ENCODE results near the gene ASIC4.

The ASIC4 gene

DNA sequence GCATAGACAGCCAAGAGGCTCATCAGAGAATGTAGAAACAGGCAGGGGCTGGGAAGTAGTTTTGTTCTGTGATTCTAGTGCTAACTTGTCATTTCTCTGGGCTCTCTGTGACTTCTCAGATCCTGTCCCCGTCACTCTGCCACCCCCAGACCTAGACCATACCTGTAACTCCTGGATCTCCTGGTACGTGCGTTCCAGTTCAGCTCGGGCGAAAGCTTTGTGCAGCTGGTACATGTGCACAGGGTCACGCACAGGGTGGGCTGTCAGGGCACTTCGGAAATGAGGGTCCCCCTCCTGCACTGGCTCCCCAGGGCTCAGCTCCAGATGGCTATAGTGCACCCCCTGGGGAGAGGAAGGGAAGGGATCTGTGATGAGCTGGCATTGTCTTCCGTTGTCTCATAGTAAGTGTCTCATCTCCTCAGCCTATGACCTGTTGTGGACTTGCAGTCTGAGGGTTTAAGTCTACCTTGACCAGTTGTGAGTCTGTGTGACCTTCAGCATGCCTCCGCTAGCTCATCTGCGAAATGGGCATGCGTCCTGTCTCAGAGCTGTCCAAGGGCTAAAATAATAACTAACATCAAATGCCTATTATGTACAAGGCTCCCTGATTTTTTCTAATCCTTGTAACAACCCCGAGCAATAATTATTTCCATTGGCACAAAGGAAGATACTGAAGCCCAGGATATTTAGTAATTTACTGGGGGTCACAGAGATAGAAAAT is 26.7 kb downstream of the ASIC4 start:
- DNase-seq (ENCODE audit: low read depth in 1 of 2, low spot score in 1 of 2): no peak
- TF ChIP-seq GABPA (IDR thresholded peaks at IDR 0.05; ENCODE audit: low read depth): no peak
- TF ChIP-seq, protein P1, sequence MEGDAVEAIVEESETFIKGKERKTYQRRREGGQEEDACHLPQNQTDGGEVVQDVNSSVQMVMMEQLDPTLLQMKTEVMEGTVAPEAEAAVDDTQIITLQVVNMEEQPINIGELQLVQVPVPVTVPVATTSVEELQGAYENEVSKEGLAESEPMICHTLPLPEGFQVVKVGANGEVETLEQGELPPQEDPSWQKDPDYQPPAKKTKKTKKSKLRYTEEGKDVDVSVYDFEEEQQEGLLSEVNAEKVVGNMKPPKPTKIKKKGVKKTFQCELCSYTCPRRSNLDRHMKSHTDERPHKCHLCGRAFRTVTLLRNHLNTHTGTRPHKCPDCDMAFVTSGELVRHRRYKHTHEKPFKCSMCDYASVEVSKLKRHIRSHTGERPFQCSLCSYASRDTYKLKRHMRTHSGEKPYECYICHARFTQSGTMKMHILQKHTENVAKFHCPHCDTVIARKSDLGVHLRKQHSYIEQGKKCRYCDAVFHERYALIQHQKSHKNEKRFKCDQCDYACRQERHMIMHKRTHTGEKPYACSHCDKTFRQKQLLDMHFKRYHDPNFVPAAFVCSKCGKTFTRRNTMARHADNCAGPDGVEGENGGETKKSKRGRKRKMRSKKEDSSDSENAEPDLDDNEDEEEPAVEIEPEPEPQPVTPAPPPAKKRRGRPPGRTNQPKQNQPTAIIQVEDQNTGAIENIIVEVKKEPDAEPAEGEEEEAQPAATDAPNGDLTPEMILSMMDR (IDR thresholded peaks at IDR 0.05; ENCODE audit: insufficient read depth, low read length): no peak
- TF ChIP-seq, protein P2, sequence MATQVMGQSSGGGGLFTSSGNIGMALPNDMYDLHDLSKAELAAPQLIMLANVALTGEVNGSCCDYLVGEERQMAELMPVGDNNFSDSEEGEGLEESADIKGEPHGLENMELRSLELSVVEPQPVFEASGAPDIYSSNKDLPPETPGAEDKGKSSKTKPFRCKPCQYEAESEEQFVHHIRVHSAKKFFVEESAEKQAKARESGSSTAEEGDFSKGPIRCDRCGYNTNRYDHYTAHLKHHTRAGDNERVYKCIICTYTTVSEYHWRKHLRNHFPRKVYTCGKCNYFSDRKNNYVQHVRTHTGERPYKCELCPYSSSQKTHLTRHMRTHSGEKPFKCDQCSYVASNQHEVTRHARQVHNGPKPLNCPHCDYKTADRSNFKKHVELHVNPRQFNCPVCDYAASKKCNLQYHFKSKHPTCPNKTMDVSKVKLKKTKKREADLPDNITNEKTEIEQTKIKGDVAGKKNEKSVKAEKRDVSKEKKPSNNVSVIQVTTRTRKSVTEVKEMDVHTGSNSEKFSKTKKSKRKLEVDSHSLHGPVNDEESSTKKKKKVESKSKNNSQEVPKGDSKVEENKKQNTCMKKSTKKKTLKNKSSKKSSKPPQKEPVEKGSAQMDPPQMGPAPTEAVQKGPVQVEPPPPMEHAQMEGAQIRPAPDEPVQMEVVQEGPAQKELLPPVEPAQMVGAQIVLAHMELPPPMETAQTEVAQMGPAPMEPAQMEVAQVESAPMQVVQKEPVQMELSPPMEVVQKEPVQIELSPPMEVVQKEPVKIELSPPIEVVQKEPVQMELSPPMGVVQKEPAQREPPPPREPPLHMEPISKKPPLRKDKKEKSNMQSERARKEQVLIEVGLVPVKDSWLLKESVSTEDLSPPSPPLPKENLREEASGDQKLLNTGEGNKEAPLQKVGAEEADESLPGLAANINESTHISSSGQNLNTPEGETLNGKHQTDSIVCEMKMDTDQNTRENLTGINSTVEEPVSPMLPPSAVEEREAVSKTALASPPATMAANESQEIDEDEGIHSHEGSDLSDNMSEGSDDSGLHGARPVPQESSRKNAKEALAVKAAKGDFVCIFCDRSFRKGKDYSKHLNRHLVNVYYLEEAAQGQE (IDR thresholded peaks at IDR 0.05; ENCODE audit: insufficient replicate concordance, low read depth): no peak
- no peak for TF ChIP-seq SPI1 (IDR thresholded peaks at IDR 0.05; ENCODE audit: borderline replicate concordance, low read depth)
- no peak for TF ChIP-seq POLR2AphosphoS5 (IDR thresholded peaks at IDR 0.05; ENCODE audit: low read depth)
- H3K27ac ChIP-seq (replicated peaks): no peak overlapping the region
- no peak overlapping the region for H3K4me3 ChIP-seq (replicated peaks; ENCODE audit: insufficient read depth, low read length)
- H3K27me3 ChIP-seq (ENCODE audit: insufficient read depth, poor library complexity, severe bottlenecking): peaks cover 39% of the 10 kb centered on the region

DNA sequence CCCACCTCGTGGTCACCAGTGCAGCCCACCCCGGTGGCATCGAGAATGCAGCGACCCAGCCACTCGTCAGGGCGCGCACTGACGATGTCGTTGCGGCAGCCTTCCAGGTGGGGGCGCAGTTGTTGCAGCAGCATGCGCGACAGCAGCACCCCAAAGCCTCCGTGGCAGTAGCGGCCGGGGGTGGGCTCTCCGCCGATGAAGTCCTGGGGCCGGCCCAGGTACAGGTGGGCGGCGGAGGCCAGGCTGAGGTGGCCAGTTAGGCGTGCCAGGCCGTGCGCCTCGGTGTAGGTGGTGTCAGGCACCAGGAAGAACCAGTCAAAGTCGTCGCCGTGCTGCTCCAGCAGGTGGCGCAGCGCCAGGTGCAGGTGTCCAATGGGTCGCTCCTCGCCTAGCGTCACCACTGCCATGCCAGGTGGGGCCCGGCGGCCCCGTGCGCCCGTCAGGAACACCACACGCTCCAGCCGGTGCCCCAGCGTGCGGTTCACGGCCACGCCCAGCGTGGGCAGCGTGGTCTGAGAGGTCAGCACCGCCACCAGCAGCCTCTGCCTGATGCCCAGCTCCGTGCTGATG is 27.4 kb downstream of the ASIC4 start:
- Histone ChIP-seq H3K27me3 (ENCODE audit: insufficient read depth, poor library complexity, severe bottlenecking) (peaks cover 31% of the 10 kb centered on the region), H3K4me3 (replicated peaks; ENCODE audit: insufficient read depth, low read length) (peak overlapping the region; percentile 53), H3K27ac (replicated peaks) (no peak overlapping the region)
- peak; percentile 63 to 84 for DNase-seq (ENCODE audit: low read depth in 1 of 2, low spot score in 1 of 2)
- TF ChIP-seq, protein P1 (IDR thresholded peaks at IDR 0.05; ENCODE audit: insufficient read depth, low read length): peak; percentile 43
- no peak for TF ChIP-seq SPI1 (IDR thresholded peaks at IDR 0.05; ENCODE audit: borderline replicate concordance, low read depth)

DNA sequence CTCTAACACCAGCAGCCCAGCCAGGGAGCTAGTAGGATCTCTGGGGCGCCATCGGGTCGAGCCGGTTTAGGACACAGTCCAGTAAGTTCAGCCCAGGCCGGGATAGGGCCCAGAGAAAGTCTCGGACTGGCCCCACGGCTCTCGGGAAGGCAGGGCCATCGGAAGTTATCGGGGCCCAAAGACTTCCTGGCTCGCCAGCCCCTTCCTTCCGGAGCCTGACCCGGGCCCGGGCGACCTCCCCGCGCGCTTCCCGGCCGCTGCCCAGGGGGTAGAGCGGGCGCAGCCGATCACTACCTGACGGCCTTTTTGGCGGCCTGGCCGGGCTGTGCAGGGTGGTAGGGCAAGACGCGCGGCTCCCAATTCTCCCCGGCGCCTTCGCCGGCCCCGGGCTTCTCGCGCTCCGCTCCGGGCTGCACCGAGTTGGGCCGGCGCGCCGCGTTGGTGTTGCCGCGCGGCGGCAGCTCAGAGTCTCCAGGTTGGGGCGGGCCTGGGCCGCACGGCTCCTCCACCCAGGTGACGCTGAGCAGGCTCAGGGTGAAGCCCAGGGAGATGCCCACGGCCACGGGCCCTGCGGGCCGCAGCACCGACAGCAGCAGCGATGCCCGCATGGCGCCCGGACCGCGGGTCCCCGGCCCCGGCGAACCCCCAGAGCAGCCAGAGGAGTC is 28.8 kb downstream of the ASIC4 start:
- peaks cover 24% of the 10 kb centered on the region for H3K27me3 ChIP-seq (ENCODE audit: insufficient read depth, poor library complexity, severe bottlenecking)
- peak overlapping the region; percentile 61 for H3K4me3 ChIP-seq (replicated peaks; ENCODE audit: insufficient read depth, low read length)
- DNase-seq (ENCODE audit: low read depth in 1 of 2, low spot score in 1 of 2): peak in 1 of 2 experiments; percentile 11
- TF ChIP-seq, protein P2 (IDR thresholded peaks at IDR 0.05; ENCODE audit: insufficient replicate concordance, low read depth): peak; percentile 14
- TF ChIP-seq GABPA (IDR thresholded peaks at IDR 0.05; ENCODE audit: low read depth) (no peak), SPI1 (IDR thresholded peaks at IDR 0.05; ENCODE audit: borderline replicate concordance, low read depth) (no peak), POLR2AphosphoS5 (IDR thresholded peaks at IDR 0.05; ENCODE audit: low read depth) (no peak)
- TF ChIP-seq, protein P1 (IDR thresholded peaks at IDR 0.05; ENCODE audit: insufficient read depth, low read length): no peak
- no peak overlapping the region for H3K27ac ChIP-seq (replicated peaks)

All from HL-60 (cell line).